ENCODE measurements around the gene PDE8B.
"Not testable (repeated sequence)": the region's sequence is repeated elsewhere in the genome, so short reads cannot be mapped to it uniquely, and the experiment has no call there.

GRCh38 chr5:77468875-77469274 lies 258.4 kb downstream of the PDE8B start:
- not testable (repeated sequence) for TF ChIP-seq CTCF (optimal IDR thresholded peaks at IDR 0.05 in 1 of 3, IDR thresholded peaks at IDR 0.05 in 1 of 3, conservative IDR thresholded peaks at IDR 0.05 in 1 of 3; ENCODE audit: extremely low read depth in 1 of 3, insufficient read depth in 2 of 3, low read length in 3 of 3); EZH2 (IDR thresholded peaks at IDR 0.05; ENCODE audit: low read length)

Data from keratinocyte (primary cell).